Natural killer cell (primary cell): ENCODE data around the gene INAVA. TPM values are rescaled to one million over a fixed set of nuclear protein-coding genes. Genes with fewer than 3 reads are reported as not detected.

ENCODE experiments used
- ATAC-seq, 3 donors: fragments of 150-1000 bp in 2 of 3; fragments of 200-7000 bp in 1 of 3; cut with Tn5 transposase; 1 replicate in 1 of 3; 2 replicates in 2 of 3; pipeline ENCODE4 v1.10.0; 2021; ENCODE audit warnings: mild to moderate bottlenecking in 2 of 3, moderate library complexity in 2 of 3
- DNase-seq, 2 donors: peaks; one replicate each; pipeline versions ENCODE4 v3.0.0 to v3.0.0-alpha.2; 2013 to 2021; ENCODE audit warnings: mixed read lengths in 1 of 2
- H3K27ac ChIP-seq: one replicate; pipeline ENCODE4 v1.5.1; 2013; ENCODE audit warnings: mild to moderate bottlenecking, low read length
- H3K27me3 ChIP-seq: one replicate; pipeline ENCODE4 v1.6.1; 2013; ENCODE audit warnings: low read length; ENCODE audit not compliant: control insufficient read depth, insufficient read depth
- H3K36me3 ChIP-seq: one replicate; pipeline ENCODE4 v1.6.1; 2013; ENCODE audit warnings: low read length; ENCODE audit not compliant: control insufficient read depth, insufficient read depth
- H3K4me1 ChIP-seq: one replicate; pipeline ENCODE4 v1.6.1; 2013; ENCODE audit warnings: low read length; ENCODE audit not compliant: control insufficient read depth, insufficient read depth
- H3K4me3 ChIP-seq: one replicate; pipeline ENCODE4 v1.5.1; 2013; ENCODE audit warnings: low read length
- H3K9me3 ChIP-seq: one replicate; pipeline ENCODE4 v1.6.1; 2013; ENCODE audit warnings: low read length; ENCODE audit not compliant: control insufficient read depth, insufficient read depth
- H3K27ac Mint-ChIP-seq, 2 donors: one replicate each; pipeline ENCODE4 v1.8.0; 2022; ENCODE audit warnings: mild to moderate bottlenecking in 2 of 2, mixed read lengths in 2 of 2, moderate library complexity in 1 of 2
- H3K27me3 Mint-ChIP-seq, 2 donors: one replicate each; pipeline ENCODE4 v1.8.0; 2022; ENCODE audit warnings: low read depth in 2 of 2, mixed read lengths in 2 of 2
- H3K36me3 Mint-ChIP-seq: one replicate; pipeline ENCODE4 v1.8.0; 2022; ENCODE audit warnings: mixed read lengths
- H3K4me1 Mint-ChIP-seq, 2 donors: one replicate each; pipeline ENCODE4 v1.8.0; 2022; ENCODE audit warnings: mixed read lengths in 2 of 2
- H3K4me3 Mint-ChIP-seq: one replicate; pipeline ENCODE4 v1.8.0; 2022; ENCODE audit warnings: mild to moderate bottlenecking, moderate library complexity, mixed read lengths
- H3K9me3 Mint-ChIP-seq, 2 donors: one replicate each; pipeline ENCODE4 v1.8.0; 2022; ENCODE audit warnings: mixed read lengths in 2 of 2
- CTCF ChIP-seq: fragments of 200-600 bp; IDR thresholded peaks from one replicate; pipeline ENCODE4 v1.8.0; 2022; ENCODE audit warnings: antibody characterized with exemption
- WGBS: methylation state at CpG from one replicate; pipeline ENCODE4 v1.1.7; 2013; ENCODE audit warnings: missing lambda C conversion rate; ENCODE audit not compliant: insufficient coverage; 5-methylcytosine and 5-hydroxymethylcytosine counted together
- intact Hi-C: fragments of 100-400 bp; cut with micrococcal nuclease; formaldehyde crosslinking; loops from one replicate; pipeline ENCODE4 v1.14.2; 2022
- total RNA-seq, 4 donors: library from RNA; stranded (reverse); fragments of 120-200 nt in 1 of 4; gene quantifications; one replicate each; pipeline versions ENCODE4 v1.2.3 to v1.2.4, GENCODE V29; 2013 to 2022

The INAVA gene
- total RNA-seq, 3 donors from 2014 or later (not counting 1 experiment from before 2014, with no cell fraction given): 0.13 to 0.18 TPM; not detected in 1

GRCh38 chr1:200905411-200906052, 10.8 kb downstream of the INAVA start:
- ATAC-seq (peak; percentile 91 to 99 (median 95)), DNase-seq (peak in 1 of 2 donors; percentile 80)
- Mint-ChIP-seq H3K4me3 (no peak overlapping the region), H3K27me3 (peaks cover 10 to 14% of the 10 kb centered on the region in 2 donors), H3K9me3 (no peaks in the 10 kb centered on the region), H3K27ac (peak overlapping the region in 1 of 2 donors; percentile 67), H3K4me1 (peaks cover 0 to 10% of the 10 kb centered on the region in 2 donors), H3K36me3 (no peaks in the 10 kb centered on the region)
- Histone ChIP-seq H3K36me3 (no peaks in the 10 kb centered on the region), H3K4me3 (no peak overlapping the region), H3K27me3 (peaks cover 3% of the 10 kb centered on the region), H3K9me3 (no peaks in the 10 kb centered on the region), H3K4me1 (peaks cover 25% of the 10 kb centered on the region), H3K27ac (no peak overlapping the region)
- WGBS: 59% methylated on average over 2 of the region's 4 CpGs
- no peak for TF ChIP-seq CTCF
- intact Hi-C loops: loop anchor here (1.0 to 5.0 kb wide), 2 partner anchors 17 to 43 kb away; no protein-coding TSS in a partner anchor

- no peaks in the 10 kb centered on the region for H3K9me3 Mint-ChIP-seq
- no peak for ATAC-seq
- 100% methylated on average over 2 of the region's 2 CpGs for WGBS
These were observed 11.8 kb downstream of the INAVA start for GRCh38 chr1:200906491-200906890.

GRCh38 chr1:200907611-200908097, 13.0 kb downstream of the INAVA start:
- H3K4me3 ChIP-seq: no peak overlapping the region
- no peaks in the 10 kb centered on the region for H3K9me3 Mint-ChIP-seq
- H3K27ac Mint-ChIP-seq: peak overlapping the region in 1 of 2 donors; percentile 32
- H3K9me3 ChIP-seq: no peaks in the 10 kb centered on the region
- peaks cover 10% of the 10 kb centered on the region in 2 donors for H3K27me3 Mint-ChIP-seq
- no peaks in the 10 kb centered on the region for H3K36me3 Mint-ChIP-seq
- no peaks in the 10 kb centered on the region for H3K36me3 ChIP-seq
- peaks cover 25% of the 10 kb centered on the region for H3K4me1 ChIP-seq
- no peak for ATAC-seq
- H3K4me1 Mint-ChIP-seq: peaks cover 0 to 10% of the 10 kb centered on the region in 2 donors
- no peak overlapping the region for H3K27ac ChIP-seq
- intact Hi-C loops: loop anchor here (5.0 kb wide), 1 partner anchor 45 kb away; no protein-coding TSS in a partner anchor
- no peak for TF ChIP-seq CTCF
- peaks cover under 1% of the 10 kb centered on the region for H3K27me3 ChIP-seq
- DNase-seq: no peak
- 80% methylated on average over 5 of the region's 5 CpGs for WGBS
- no peak overlapping the region for H3K4me3 Mint-ChIP-seq

More at GRCh38 chr1:200906491-200906890, 11.8 kb downstream of the INAVA start:
- DNase-seq: no peak
- intact Hi-C loops: loop anchor here (5.0 kb wide), 1 partner anchor 44 kb away; no protein-coding TSS in a partner anchor
- H3K27ac Mint-ChIP-seq: no peak overlapping the region
- peaks cover 0 to 10% of the 10 kb centered on the region in 2 donors for H3K4me1 Mint-ChIP-seq
- H3K27me3 Mint-ChIP-seq: peaks cover 10% of the 10 kb centered on the region in 2 donors
- Histone ChIP-seq H3K4me3 (no peak overlapping the region), H3K36me3 (no peaks in the 10 kb centered on the region), H3K27ac (no peak overlapping the region), H3K9me3 (no peaks in the 10 kb centered on the region), H3K27me3 (peaks cover 3% of the 10 kb centered on the region), H3K4me1 (peaks cover 25% of the 10 kb centered on the region)
- no peak overlapping the region for H3K4me3 Mint-ChIP-seq
- TF ChIP-seq CTCF: no peak
- no peaks in the 10 kb centered on the region for H3K36me3 Mint-ChIP-seq
